GM06990 (cell line): ENCODE results near the gene SH2B2.

Experiments
- DNase-seq: peaks from one replicate; pipeline ENCODE4 v3.0.0-alpha.2; 2011; ENCODE audit not compliant: insufficient read length; ENCODE audit errors: extremely low read depth
- H3K27me3 ChIP-seq: replicated peaks from 2 replicates; pipeline ENCODE4 v1.6.0; 2011; ENCODE audit warnings: low read length; ENCODE audit not compliant: control insufficient read depth, insufficient read depth
- H3K36me3 ChIP-seq: 2 replicates; pipeline ENCODE4 v1.5.1; 2011; ENCODE audit warnings: low read length; ENCODE audit not compliant: control insufficient read depth, insufficient read depth
- H3K4me3 ChIP-seq: replicated peaks from 2 replicates; pipeline ENCODE4 v1.5.1; 2011; ENCODE audit warnings: low read depth, mild to moderate bottlenecking, control low read depth, low read length
- CTCF ChIP-seq: IDR thresholded peaks from 2 replicates; pipeline ENCODE4 v1.5.1; 2011; ENCODE audit warnings: low read length, control low read depth, mild to moderate bottlenecking, inconsistent platforms; ENCODE audit not compliant: insufficient read depth, poor library complexity, severe bottlenecking

Gene SH2B2

GRCh38 chr7:102248456-102249395 lies 37.9 kb upstream of the SH2B2 start:
- H3K36me3 ChIP-seq: peaks cover 1% of the 10 kb centered on the region
- no peak for DNase-seq
- no peak for TF ChIP-seq CTCF
- H3K27me3 ChIP-seq: no peaks in the 10 kb centered on the region
- H3K4me3 ChIP-seq: no peak overlapping the region

- DNase-seq: no peak
- TF ChIP-seq CTCF: no peak
- no peaks in the 10 kb centered on the region for H3K27me3 ChIP-seq
- peaks cover 1% of the 10 kb centered on the region; the same call in 1 of the 2 replicates for H3K36me3 ChIP-seq
- H3K4me3 ChIP-seq: no peak overlapping the region
Observed at GRCh38 chr7:102251531-102252365, 34.9 kb upstream of the SH2B2 start.

GRCh38 chr7:102252366-102252982 lies 34.2 kb upstream of the SH2B2 start:
- H3K27me3 ChIP-seq: no peaks in the 10 kb centered on the region
- H3K36me3 ChIP-seq: peaks cover 1% of the 10 kb centered on the region; the same call in 1 of the 2 replicates
- DNase-seq: no peak
- TF ChIP-seq CTCF: no peak
- H3K4me3 ChIP-seq: no peak overlapping the region

GRCh38 chr7:102253066-102253972 lies 33.3 kb upstream of the SH2B2 start:
- DNase-seq: no peak
- TF ChIP-seq CTCF: no peak
- Histone ChIP-seq H3K27me3 (no peaks in the 10 kb centered on the region), H3K4me3 (no peak overlapping the region), H3K36me3 (peaks cover 1% of the 10 kb centered on the region; the same call in 1 of the 2 replicates)

- Histone ChIP-seq H3K36me3 (peaks cover 1% of the 10 kb centered on the region; the same call in 1 of the 2 replicates), H3K4me3 (no peak overlapping the region), H3K27me3 (no peaks in the 10 kb centered on the region)
- TF ChIP-seq CTCF: no peak
- no peak for DNase-seq
Observed at GRCh38 chr7:102253973-102254370, 32.7 kb upstream of the SH2B2 start.
